Right hindlimb (tissue), 1 donor: ENCODE measurements around the gene COPG2.

Source experiments
- DNase-seq: peaks from one replicate; pipeline ENCODE4 v3.0.0-alpha.2; 2018

The COPG2 gene

GRCh38 chr7:130463553-130464434 is 204.8 kb downstream of the COPG2 start:
- no peak for DNase-seq

- DNase-seq, result no peak
These were observed 207.3 kb downstream of the COPG2 start for GRCh38 chr7:130461272-130461671.

- DNase-seq, result no peak
These were observed 210.3 kb downstream of the COPG2 start for GRCh38 chr7:130458257-130458656.
